RWPE1 (cell line): ENCODE data around the gene OCRL.

ENCODE experiments used
- CTCF ChIA-PET: fragments of 350-600 bp; sonication (Branson Sonifier 250); formaldehyde crosslinking; extraction: SDS; loops from one replicate; lab custom pipeline; 2021; lab: Yijun Ruan, JAX
- POLR2A ChIA-PET: fragments of 400-600 bp; formaldehyde crosslinking; extraction: SDS; loops from one replicate; lab custom pipeline; 2020; ENCODE audit warnings: antibody characterized with exemption; ENCODE audit not compliant: low non-redundant PET; lab: Yijun Ruan, JAX
- DNase-seq: peaks from one replicate; pipeline ENCODE4 v3.0.0; 2012; ENCODE audit warnings: low spot score
- H3K27ac ChIP-seq: fragments of 450-650 bp; 2 replicates; pipeline ENCODE4 v1.5.1; 2017
- CTCF ChIP-seq: fragments of 450-650 bp; conservative IDR thresholded peaks from 2 replicates; pipeline ENCODE4 v1.5.1; 2017; ENCODE audit warnings: low read depth, mild to moderate bottlenecking

The OCRL gene

GRCh38 chrX:129540068-129540653 lies at the start of gene OCRL:
OCRL (plus strand) TSS chrX:129540259; CDS start chrX:129540440, 181 bp downstream.
- POLR2A ChIA-PET: no interaction called here
- TF ChIP-seq CTCF: peak; percentile 68
- peak; percentile 55 for DNase-seq
- CTCF ChIA-PET: no interaction called here
- peak within 1 kb of the TSS; percentile 56 for H3K27ac ChIP-seq

- no peak for DNase-seq
- no peak for TF ChIP-seq CTCF
- no peak overlapping the region for H3K27ac ChIP-seq
- ChIA-PET CTCF (no interaction called here), POLR2A (no interaction called here)
Measured at GRCh38 chrX:129490330-129490729, 49.7 kb upstream of the OCRL start.

- TF ChIP-seq CTCF: no peak
- ChIA-PET CTCF (no interaction called here), POLR2A (no interaction called here)
- no peak overlapping the region for H3K27ac ChIP-seq
- DNase-seq: no peak
Measured at GRCh38 chrX:129493643-129494042, 46.4 kb upstream of the OCRL start.

- CTCF ChIA-PET: interaction anchor here (0.6 kb wide), 2 partner anchors 399 to 479 kb away, joined by 3 read pairs; no protein-coding TSS in a partner anchor
- TF ChIP-seq CTCF: no peak
- H3K27ac ChIP-seq: no peak overlapping the region
- POLR2A ChIA-PET: no interaction called here
- DNase-seq: no peak
Measured at GRCh38 chrX:129494887-129495286, 45.2 kb upstream of the OCRL start.

- no peak for TF ChIP-seq CTCF
- CTCF ChIA-PET: no interaction called here
- H3K27ac ChIP-seq: no peak overlapping the region
- POLR2A ChIA-PET: no interaction called here
- no peak for DNase-seq
Measured at GRCh38 chrX:129495900-129496299, 44.2 kb upstream of the OCRL start.

GRCh38 chrX:129496625-129497024 lies 43.4 kb upstream of the OCRL start:
- POLR2A ChIA-PET: no interaction called here
- no peak for TF ChIP-seq CTCF
- CTCF ChIA-PET: no interaction called here
- DNase-seq: no peak
- no peak overlapping the region for H3K27ac ChIP-seq
